Spleen (tissue), 11 donors: ENCODE measurements around the gene CEP63. TPM values are rescaled to one million over a fixed set of nuclear protein-coding genes. Genes with fewer than 3 reads are reported as not detected.
"Not testable (repeated sequence)": the region's sequence is repeated elsewhere in the genome, so short reads cannot be mapped to it uniquely, and the experiment has no call there.

Experiments
- DNase-seq: peaks from one replicate; pipeline ENCODE4 v3.0.0-alpha.2; 2020
- H3K27ac ChIP-seq, 8 donors: fragments of 200-600 bp; sonication (generic) in 7 of 8; 1 replicate in 4 of 8; 2 replicates in 4 of 8; pipeline versions ENCODE4 v1.5.0 to v1.8.0; 2016 to 2021; ENCODE audit warnings: inconsistent platforms in 4 of 8, mild to moderate bottlenecking in 4 of 8, moderate library complexity in 1 of 8
- H3K27me3 ChIP-seq, 7 donors: fragments of 200-600 bp; sonication (generic) in 6 of 7; replicated peaks in 1 of 7; 1 replicate in 4 of 7; 2 replicates in 3 of 7; pipeline versions ENCODE4 v1.5.0 to v1.8.0; 2016 to 2021; ENCODE audit warnings: inconsistent platforms in 3 of 7, mild to moderate bottlenecking in 1 of 7
- H3K36me3 ChIP-seq, 6 donors: fragments of 200-600 bp; sonication (generic) in 5 of 6; 1 replicate in 4 of 6; 2 replicates in 2 of 6; pipeline versions ENCODE4 v1.5.0 to v1.8.0; 2016 to 2021; ENCODE audit warnings: inconsistent platforms in 2 of 6
- H3K4me1 ChIP-seq, 6 donors: fragments of 200-600 bp; sonication (generic) in 5 of 6; 1 replicate in 3 of 6; 2 replicates in 3 of 6; pipeline versions ENCODE4 v1.5.0 to v1.8.0; 2016 to 2021; ENCODE audit warnings: inconsistent platforms in 3 of 6
- H3K4me3 ChIP-seq, 8 donors: fragments of 200-600 bp; sonication (generic) in 7 of 8; 1 replicate in 4 of 8; 2 replicates in 4 of 8; pipeline versions ENCODE4 v1.5.0 to v1.8.0; 2016 to 2021; ENCODE audit warnings: inconsistent platforms in 4 of 8, mild to moderate bottlenecking in 4 of 8, moderate library complexity in 2 of 8
- H3K9me3 ChIP-seq, 8 donors: fragments of 200-600 bp; sonication (generic) in 7 of 8; 1 replicate in 4 of 8; 2 replicates in 4 of 8; pipeline versions ENCODE4 v1.5.0 to v1.8.0; 2016 to 2021; ENCODE audit warnings: inconsistent platforms in 4 of 8
- POLR2A ChIP-seq, 3 donors: fragments of 450-650 bp; IDR thresholded peaks; one replicate each; pipeline ENCODE4 v1.5.1; 2017; ENCODE audit warnings: antibody characterized with exemption in 3 of 3, mild to moderate bottlenecking in 1 of 3
- POLR2AphosphoS5 ChIP-seq, 3 donors: sonication (generic); formaldehyde crosslinking; IDR thresholded peaks; one replicate each; pipeline ENCODE4 v1.5.1; 2017; ENCODE audit warnings: antibody characterized with exemption in 3 of 3
- WGBS, 5 donors: extraction: QIAGEN DNeasy Blood & Tissue Kit in 3 of 5; methylation state at CpG; one replicate each; pipeline versions ENCODE4 v1.1.5 to v1.1.7; 2013 to 2018; 5-methylcytosine and 5-hydroxymethylcytosine counted together
- intact Hi-C: fragments of 100-400 bp; cut with DNase I; formaldehyde crosslinking; loops from one replicate; pipeline ENCODE4 v1.15.0; 2023; ENCODE audit warnings: low total_unique reads
- polyA plus RNA-seq, 3 donors: library from polyadenylated mRNA; stranded (reverse); fragments of 200-250 nt; gene quantifications; one replicate each; pipeline ENCODE4 v1.2.1, GENCODE V29; 2013
- total RNA-seq, 7 donors: library from RNA; depleted of rRNA in 3 of 7; stranded (reverse); fragments of >200 nt in 3 of 7; fragmentation: NEBNext Ultra II Directional in 4 of 7; extraction: Animal tissue kit (Norgen Biotek cat#: 25700) in 4 of 7; gene quantifications; one replicate each; pipeline versions ENCODE4 v1.1.0 to v1.2.1, GENCODE V29; 2016 to 2021
- TF ChIP-seq, protein P1 (sequence below), 11 experiments: fragments of 200-600 bp in 7 of 11; fragments of 450-650 bp in 4 of 11; sonication (generic) in 4 of 11; IDR thresholded peaks in 8 of 11; conservative IDR thresholded peaks in 3 of 11; 1 replicate in 7 of 11; 2 replicates in 4 of 11; pipeline versions ENCODE4 v1.4.0 to v1.8.0; 2016 to 2021; ENCODE audit warnings: antibody characterized with exemption in 11 of 11, inconsistent platforms in 4 of 11, mild to moderate bottlenecking in 1 of 11
- donor health status: healthy with polysubstance abuse.
- donor health status: DM: no; HTN: no; CAD: no; lungs with moderate emphysema.
- donor health status: DM: no; HTN: no; CAD: no.
- donor health status: Bipolar disorder and iron deficiency.
- donor health status: healthy.
- donor health status: DM: no; HTN: no; CAD: no.
- donor health status: DM: yes; HTN: yes; CAD: no.

CEP63 gene
- total and polyA plus RNA-seq, 10 donors, result 13.4 to 37.0 (median 28.1) TPM

DNA sequence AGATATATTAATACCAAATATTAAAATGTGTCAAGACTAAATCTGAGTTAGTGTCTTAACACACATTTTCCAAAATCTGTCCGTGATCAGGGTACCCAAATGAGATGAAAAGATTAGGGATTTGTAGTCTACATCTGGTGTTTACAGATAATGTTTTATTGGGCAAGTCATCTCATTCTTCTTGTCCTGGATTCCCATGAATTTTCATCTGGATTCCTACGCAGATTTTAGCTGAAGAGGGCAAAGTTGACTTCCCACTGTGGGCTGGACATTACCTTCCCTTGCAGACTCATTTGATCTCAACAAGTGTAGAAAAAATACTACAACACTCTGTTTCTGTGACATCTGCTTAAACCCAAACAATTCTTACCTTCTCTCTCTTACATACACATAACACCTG is 79.1 kb downstream of the CEP63 start:
- peaks cover under 1 to 21% (median 16%) of the 10 kb centered on the region in 8 donors for H3K9me3 ChIP-seq
- no peak for DNase-seq
- peaks cover 0 to 7% (median 0%) of the 10 kb centered on the region in 6 donors for H3K4me1 ChIP-seq
- TF ChIP-seq POLR2AphosphoS5 (IDR thresholded peaks at IDR 0.05), result no peak
- TF ChIP-seq POLR2A (IDR thresholded peaks at IDR 0.05), result no peak
- TF ChIP-seq, protein P1, sequence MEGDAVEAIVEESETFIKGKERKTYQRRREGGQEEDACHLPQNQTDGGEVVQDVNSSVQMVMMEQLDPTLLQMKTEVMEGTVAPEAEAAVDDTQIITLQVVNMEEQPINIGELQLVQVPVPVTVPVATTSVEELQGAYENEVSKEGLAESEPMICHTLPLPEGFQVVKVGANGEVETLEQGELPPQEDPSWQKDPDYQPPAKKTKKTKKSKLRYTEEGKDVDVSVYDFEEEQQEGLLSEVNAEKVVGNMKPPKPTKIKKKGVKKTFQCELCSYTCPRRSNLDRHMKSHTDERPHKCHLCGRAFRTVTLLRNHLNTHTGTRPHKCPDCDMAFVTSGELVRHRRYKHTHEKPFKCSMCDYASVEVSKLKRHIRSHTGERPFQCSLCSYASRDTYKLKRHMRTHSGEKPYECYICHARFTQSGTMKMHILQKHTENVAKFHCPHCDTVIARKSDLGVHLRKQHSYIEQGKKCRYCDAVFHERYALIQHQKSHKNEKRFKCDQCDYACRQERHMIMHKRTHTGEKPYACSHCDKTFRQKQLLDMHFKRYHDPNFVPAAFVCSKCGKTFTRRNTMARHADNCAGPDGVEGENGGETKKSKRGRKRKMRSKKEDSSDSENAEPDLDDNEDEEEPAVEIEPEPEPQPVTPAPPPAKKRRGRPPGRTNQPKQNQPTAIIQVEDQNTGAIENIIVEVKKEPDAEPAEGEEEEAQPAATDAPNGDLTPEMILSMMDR (IDR thresholded peaks at IDR 0.05 in 8 of 11, conservative IDR thresholded peaks at IDR 0.05 in 3 of 11), result no peak
- no peak overlapping the region for H3K27ac ChIP-seq
- H3K27me3 ChIP-seq, result no peaks in the 10 kb centered on the region
- peaks cover 0 to 44% (median 5%) of the 10 kb centered on the region in 6 donors for H3K36me3 ChIP-seq
- intact Hi-C loops, result no loop called here
- no peak overlapping the region for H3K4me3 ChIP-seq
- 91 to 100% (median 93%) methylated on average over 2 of the region's 2 CpGs for WGBS, 5 donors

DNA sequence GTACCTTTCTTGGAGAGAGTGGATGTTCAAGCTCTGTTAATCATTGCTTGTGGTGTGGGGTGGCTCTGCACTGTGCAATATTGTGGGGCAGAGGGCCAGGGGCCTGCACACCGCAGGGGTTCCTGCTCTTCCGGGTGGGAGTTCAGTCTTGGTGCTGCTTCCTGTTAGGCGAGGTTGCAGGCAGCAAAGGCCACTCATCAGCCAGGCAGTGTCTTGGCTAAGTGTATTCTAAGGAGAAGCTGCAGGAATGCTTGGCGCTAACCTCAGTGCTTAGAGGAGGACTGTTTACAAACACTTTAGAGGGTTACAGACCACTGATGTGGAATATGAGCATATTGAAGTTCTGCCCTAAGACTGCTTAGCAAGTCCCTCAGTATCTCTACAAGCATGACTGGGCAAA is 81.7 kb downstream of the CEP63 start:
- DNase-seq, result no peak
- H3K4me3 ChIP-seq, result no peak overlapping the region
- intact Hi-C loops, result no loop called here
- H3K27ac ChIP-seq, result no peak overlapping the region
- no peaks in the 10 kb centered on the region for H3K27me3 ChIP-seq
- peaks cover 0 to under 1% (median 0%) of the 10 kb centered on the region in 6 donors for H3K4me1 ChIP-seq
- H3K9me3 ChIP-seq, result peaks cover 7 to 44% (median 35%) of the 10 kb centered on the region in 8 donors
- TF ChIP-seq POLR2AphosphoS5 (IDR thresholded peaks at IDR 0.05) (no peak), POLR2A (IDR thresholded peaks at IDR 0.05) (no peak)
- TF ChIP-seq, protein P1 (IDR thresholded peaks at IDR 0.05 in 8 of 11, conservative IDR thresholded peaks at IDR 0.05 in 3 of 11), result no peak
- 51 to 74% (median 57%) methylated on average over 4 of the region's 4 CpGs for WGBS, 5 donors
- peaks cover 0 to 21% (median 0%) of the 10 kb centered on the region in 6 donors for H3K36me3 ChIP-seq

DNA sequence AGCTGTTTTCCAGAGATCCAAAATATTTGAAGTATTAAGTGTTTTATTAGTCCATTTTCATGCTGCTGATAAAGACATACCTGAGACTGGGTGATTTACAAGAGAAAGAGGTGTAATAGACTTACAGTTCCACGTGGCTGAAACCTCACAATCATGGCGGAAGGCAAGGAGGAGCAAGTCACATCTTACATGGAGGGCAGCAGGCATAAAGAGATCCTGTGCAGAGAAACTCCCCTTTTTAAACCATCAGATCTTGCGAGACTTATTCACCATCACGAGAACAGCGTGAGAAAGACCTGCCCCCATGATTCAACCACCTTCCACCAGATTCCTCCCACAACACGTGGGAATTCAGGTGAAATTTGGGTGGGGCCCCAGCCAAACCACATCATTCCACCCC is 82.9 kb downstream of the CEP63 start:
- no peak for TF ChIP-seq POLR2A (IDR thresholded peaks at IDR 0.05)
- TF ChIP-seq, protein P1 (IDR thresholded peaks at IDR 0.05 in 8 of 11, conservative IDR thresholded peaks at IDR 0.05 in 3 of 11), result no peak
- no peak for TF ChIP-seq POLR2AphosphoS5 (IDR thresholded peaks at IDR 0.05)
- WGBS, 5 donors, result 79 to 88% (median 81%) methylated on average over 6 of the region's 6 CpGs

DNA sequence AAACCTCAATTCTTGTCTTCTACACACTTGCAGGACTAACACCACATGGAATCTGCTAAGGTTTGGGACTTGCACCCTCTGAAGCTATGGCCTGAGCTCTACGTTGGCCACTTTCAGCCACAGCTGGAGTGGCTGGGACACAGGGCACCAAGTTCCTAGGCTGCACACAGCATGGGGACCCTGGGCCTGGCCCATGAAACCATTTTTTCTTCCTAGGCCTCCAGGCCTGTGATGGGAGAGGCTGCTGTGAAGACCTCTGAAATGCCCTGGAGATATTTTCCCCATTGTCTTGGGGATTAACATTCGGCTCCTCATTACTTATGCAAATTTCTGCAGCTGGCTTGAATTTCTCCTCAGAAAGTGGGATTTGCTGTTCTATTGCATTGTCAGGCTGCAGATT is 84.0 kb downstream of the CEP63 start:
- H3K27ac ChIP-seq, H3K4me1 ChIP-seq, intact Hi-C loops, H3K27me3 ChIP-seq, DNase-seq, H3K4me3 ChIP-seq, H3K36me3 ChIP-seq: not testable (repeated sequence)
- 88 to 94% (median 91%) methylated on average over 2 of the region's 2 CpGs for WGBS, 5 donors
- H3K9me3 ChIP-seq, result peaks cover 7 to 58% (median 40%) of the 10 kb centered on the region in 8 donors

More for the DNA sequence above, 82.9 kb downstream of the CEP63 start:
- no peak for DNase-seq
- intact Hi-C loops, result no loop called here
- H3K36me3 ChIP-seq, result peaks cover 0 to 9% (median 0%) of the 10 kb centered on the region in 6 donors
- H3K9me3 ChIP-seq, result peaks cover 7 to 55% (median 39%) of the 10 kb centered on the region in 8 donors
- no peak overlapping the region for H3K4me3 ChIP-seq
- H3K27me3 ChIP-seq, result no peaks in the 10 kb centered on the region
- H3K27ac ChIP-seq, result no peak overlapping the region
- H3K4me1 ChIP-seq, result no peaks in the 10 kb centered on the region

DNA sequence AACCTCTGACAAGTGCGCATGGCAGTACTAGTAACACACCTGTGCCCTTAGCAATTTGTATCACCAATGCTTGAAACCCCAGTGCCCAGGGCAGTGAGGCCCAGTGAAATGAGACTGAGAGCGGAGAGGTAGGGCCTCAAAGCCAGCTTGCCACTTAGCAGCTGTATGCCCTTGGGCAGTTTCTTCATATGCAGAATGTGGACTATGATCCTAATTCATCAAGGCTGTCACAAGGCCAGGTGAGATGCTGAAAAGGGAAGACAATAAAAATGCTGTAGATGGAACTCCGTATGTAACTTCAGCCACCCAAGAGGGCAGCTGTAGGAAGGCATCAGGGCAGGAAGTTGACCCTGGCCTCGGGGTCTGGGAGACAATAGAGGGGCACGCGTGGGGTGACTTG is 90.6 kb downstream of the CEP63 start:
- intact Hi-C loops, result no loop called here
- no peaks in the 10 kb centered on the region for H3K4me1 ChIP-seq
- H3K27ac ChIP-seq, result no peak overlapping the region
- peaks cover 0 to 23% (median 9%) of the 10 kb centered on the region in 8 donors for H3K9me3 ChIP-seq
- H3K36me3 ChIP-seq, result no peaks in the 10 kb centered on the region
- DNase-seq, result no peak
- no peaks in the 10 kb centered on the region for H3K27me3 ChIP-seq
- 67 to 86% (median 85%) methylated on average over 6 of the region's 6 CpGs for WGBS, 5 donors
- no peak for TF ChIP-seq POLR2A (IDR thresholded peaks at IDR 0.05)
- TF ChIP-seq, protein P1 (IDR thresholded peaks at IDR 0.05 in 8 of 11, conservative IDR thresholded peaks at IDR 0.05 in 3 of 11), result no peak
- no peak for TF ChIP-seq POLR2AphosphoS5 (IDR thresholded peaks at IDR 0.05)
- H3K4me3 ChIP-seq, result no peak overlapping the region
